Right lobe of liver (tissue), 4 donors: ENCODE measurements around the gene PLXNA4.

ENCODE experiments used
- POLR2A ChIP-seq: fragments of 450-650 bp; IDR thresholded peaks from one replicate; pipeline ENCODE4 v1.6.1; 2017; ENCODE audit warnings: antibody characterized with exemption, mild to moderate bottlenecking
- TF ChIP-seq, protein P1 (sequence below), 4 donors: fragments of 200-600 bp in 3 of 4; fragments of 450-650 bp in 1 of 4; IDR thresholded peaks; one replicate each; pipeline versions ENCODE4 v1.5.1 to v1.8.0; 2016 to 2022; ENCODE audit warnings: antibody characterized with exemption in 4 of 4, mild to moderate bottlenecking in 2 of 4
- donor health status: DM: no; HTN: no; CAD: no.
- donor health status: DM: no; HTN: no; CAD: no.
- donor health status: DM: no; HTN: yes; CAD: no.

DNA sequence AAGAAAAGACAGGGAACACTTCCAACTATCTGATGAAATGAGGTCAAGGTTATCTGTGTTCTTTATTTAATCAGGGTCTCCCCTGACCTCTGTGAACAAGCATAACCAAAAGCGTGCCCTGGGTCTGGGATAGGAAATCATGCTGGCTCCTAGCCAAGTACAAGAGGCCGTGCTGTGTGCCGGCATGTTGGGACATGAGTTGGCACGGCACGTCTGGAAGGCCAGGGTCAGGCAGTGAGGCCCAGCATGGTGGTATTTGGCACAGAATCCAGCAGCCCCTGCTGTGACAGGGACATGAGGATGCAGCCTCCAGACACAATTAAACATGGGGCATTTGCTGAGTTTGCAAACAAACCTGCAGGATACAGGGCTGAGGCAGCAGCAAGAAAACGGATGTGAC lies 320.4 kb downstream of the PLXNA4 start:
- TF ChIP-seq, protein P1, sequence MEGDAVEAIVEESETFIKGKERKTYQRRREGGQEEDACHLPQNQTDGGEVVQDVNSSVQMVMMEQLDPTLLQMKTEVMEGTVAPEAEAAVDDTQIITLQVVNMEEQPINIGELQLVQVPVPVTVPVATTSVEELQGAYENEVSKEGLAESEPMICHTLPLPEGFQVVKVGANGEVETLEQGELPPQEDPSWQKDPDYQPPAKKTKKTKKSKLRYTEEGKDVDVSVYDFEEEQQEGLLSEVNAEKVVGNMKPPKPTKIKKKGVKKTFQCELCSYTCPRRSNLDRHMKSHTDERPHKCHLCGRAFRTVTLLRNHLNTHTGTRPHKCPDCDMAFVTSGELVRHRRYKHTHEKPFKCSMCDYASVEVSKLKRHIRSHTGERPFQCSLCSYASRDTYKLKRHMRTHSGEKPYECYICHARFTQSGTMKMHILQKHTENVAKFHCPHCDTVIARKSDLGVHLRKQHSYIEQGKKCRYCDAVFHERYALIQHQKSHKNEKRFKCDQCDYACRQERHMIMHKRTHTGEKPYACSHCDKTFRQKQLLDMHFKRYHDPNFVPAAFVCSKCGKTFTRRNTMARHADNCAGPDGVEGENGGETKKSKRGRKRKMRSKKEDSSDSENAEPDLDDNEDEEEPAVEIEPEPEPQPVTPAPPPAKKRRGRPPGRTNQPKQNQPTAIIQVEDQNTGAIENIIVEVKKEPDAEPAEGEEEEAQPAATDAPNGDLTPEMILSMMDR (IDR thresholded peaks at IDR 0.05), result no peak
- no peak for TF ChIP-seq POLR2A
